RWPE2 (cell line): ENCODE data around the gene PKLR.
"Not testable (repeated sequence)": the region's sequence is repeated elsewhere in the genome, so short reads cannot be mapped to it uniquely, and the experiment has no call there.

Experiments
- ATAC-seq: fragments of 200-7000 bp; cut with Tn5 transposase; 3 replicates; pipeline ENCODE4 v1.9.1; 2021; ENCODE audit warnings: low read depth
- DNase-seq: peaks from one replicate; pipeline ENCODE4 v3.0.0-alpha.2; 2020; ENCODE audit warnings: low spot score
- H3K27ac ChIP-seq: fragments of 450-650 bp; 2 replicates; pipeline ENCODE4 v1.5.1; 2017; ENCODE audit warnings: mild to moderate bottlenecking; ENCODE audit not compliant: poor library complexity, severe bottlenecking
- H3K27me3 ChIP-seq: fragments of 250-450 bp; sonication (Bioruptor Pico); 2 replicates; pipeline ENCODE4 v1.5.1; 2021; ENCODE audit warnings: mild to moderate bottlenecking, moderate library complexity; ENCODE audit not compliant: insufficient read depth, poor library complexity, severe bottlenecking
- H3K36me3 ChIP-seq: fragments of 250-450 bp; sonication (Bioruptor Pico); 2 replicates; pipeline ENCODE4 v1.5.1; 2020; ENCODE audit warnings: low read depth, mild to moderate bottlenecking, moderate library complexity
- H3K4me1 ChIP-seq: fragments of 250-450 bp; sonication (Bioruptor Pico); 2 replicates; pipeline ENCODE4 v1.5.1; 2021; ENCODE audit warnings: mild to moderate bottlenecking, moderate library complexity; ENCODE audit not compliant: insufficient read depth, poor library complexity, severe bottlenecking
- H3K4me3 ChIP-seq: fragments of 250-450 bp; sonication (Bioruptor Pico); 2 replicates; pipeline ENCODE4 v1.5.1; 2021; ENCODE audit warnings: mild to moderate bottlenecking, moderate library complexity; ENCODE audit not compliant: severe bottlenecking
- H3K9me3 ChIP-seq: fragments of 250-450 bp; sonication (Bioruptor Pico); 2 replicates; pipeline ENCODE4 v1.5.1; 2021; ENCODE audit warnings: mild to moderate bottlenecking, moderate library complexity; ENCODE audit not compliant: severe bottlenecking
- CTCF ChIP-seq: fragments of 450-650 bp; IDR thresholded peaks from one replicate; pipeline ENCODE4 v1.5.1; 2017; ENCODE audit warnings: mild to moderate bottlenecking, moderate library complexity; ENCODE audit not compliant: poor library complexity, severe bottlenecking

PKLR gene

DNA sequence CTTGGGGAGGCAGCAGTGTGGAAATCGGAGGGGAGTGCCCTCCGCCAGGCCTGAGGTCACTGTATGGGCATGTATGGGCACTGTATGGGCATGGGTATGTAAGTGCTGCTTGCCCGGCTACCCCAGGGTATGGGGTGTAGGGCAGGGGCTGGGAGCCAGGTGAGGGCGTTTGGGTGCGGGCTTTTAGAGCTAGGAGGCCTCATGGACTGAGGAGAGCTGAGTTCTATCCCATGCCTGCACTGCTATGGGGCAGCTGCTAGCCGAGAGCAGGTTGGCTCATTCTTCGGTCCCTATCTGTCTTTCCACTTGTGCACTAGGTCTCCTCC lies 5.3 kb downstream of the PKLR start:
- H3K4me1 ChIP-seq = no peaks in the 10 kb centered on the region
- peaks cover 7% of the 10 kb centered on the region for H3K27me3 ChIP-seq
- no peak; the same call in 2 of the 3 replicates for ATAC-seq
- no peaks in the 10 kb centered on the region for H3K9me3 ChIP-seq
- H3K4me3 ChIP-seq = no peak overlapping the region
- no peaks in the 10 kb centered on the region for H3K36me3 ChIP-seq
- TF ChIP-seq CTCF = no peak
- DNase-seq = no peak
- no peak overlapping the region for H3K27ac ChIP-seq

GRCh38 chr1:155295183-155295941 lies 5.9 kb downstream of the PKLR start:
- no peaks in the 10 kb centered on the region for H3K9me3 ChIP-seq
- H3K4me1 ChIP-seq = no peaks in the 10 kb centered on the region
- H3K27me3 ChIP-seq = peaks cover 7% of the 10 kb centered on the region
- H3K27ac ChIP-seq = no peak overlapping the region
- no peak; the same call in 2 of the 3 replicates for ATAC-seq
- no peak for TF ChIP-seq CTCF
- H3K36me3 ChIP-seq = no peaks in the 10 kb centered on the region
- DNase-seq = no peak
- no peak overlapping the region for H3K4me3 ChIP-seq

DNA sequence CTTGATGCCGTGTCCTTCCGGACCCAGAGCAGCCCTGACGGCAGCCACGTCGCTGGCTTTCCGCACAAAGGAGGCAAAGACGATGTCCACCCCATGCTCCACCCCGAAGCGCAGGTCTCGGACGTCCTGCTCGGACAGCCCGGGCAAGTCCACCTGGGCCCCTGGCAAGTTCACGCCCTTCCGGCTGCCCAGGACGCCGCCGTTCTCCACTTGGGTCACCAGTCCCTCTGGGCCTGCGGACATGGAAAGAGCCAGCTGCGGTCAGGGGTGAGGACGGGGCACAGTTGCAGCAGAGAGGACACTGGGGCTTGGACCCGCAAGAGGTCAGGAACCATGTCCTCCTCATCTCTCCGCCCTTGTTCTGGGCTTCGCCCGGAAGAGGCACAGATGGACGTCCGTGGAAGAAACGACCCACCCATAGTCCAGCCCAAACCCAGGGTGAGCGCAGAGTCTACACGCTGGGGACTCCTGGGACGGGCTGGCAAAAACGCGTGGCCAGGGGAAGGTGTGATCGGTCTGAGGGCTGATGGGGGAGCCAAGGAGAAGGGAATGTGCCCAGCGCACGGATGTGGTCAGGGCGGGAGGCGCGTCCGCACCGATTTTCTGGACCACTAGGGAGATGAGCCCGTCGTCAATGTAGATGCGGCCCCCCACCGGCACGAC lies 6.6 kb downstream of the PKLR start:
- no peaks in the 10 kb centered on the region for H3K9me3 ChIP-seq
- ATAC-seq = no peak
- no peaks in the 10 kb centered on the region for H3K4me1 ChIP-seq
- no peak for TF ChIP-seq CTCF
- H3K27ac ChIP-seq = no peak overlapping the region
- no peak overlapping the region for H3K4me3 ChIP-seq
- H3K36me3 ChIP-seq = no peaks in the 10 kb centered on the region
- no peak for DNase-seq
- peaks cover 7% of the 10 kb centered on the region for H3K27me3 ChIP-seq

DNA sequence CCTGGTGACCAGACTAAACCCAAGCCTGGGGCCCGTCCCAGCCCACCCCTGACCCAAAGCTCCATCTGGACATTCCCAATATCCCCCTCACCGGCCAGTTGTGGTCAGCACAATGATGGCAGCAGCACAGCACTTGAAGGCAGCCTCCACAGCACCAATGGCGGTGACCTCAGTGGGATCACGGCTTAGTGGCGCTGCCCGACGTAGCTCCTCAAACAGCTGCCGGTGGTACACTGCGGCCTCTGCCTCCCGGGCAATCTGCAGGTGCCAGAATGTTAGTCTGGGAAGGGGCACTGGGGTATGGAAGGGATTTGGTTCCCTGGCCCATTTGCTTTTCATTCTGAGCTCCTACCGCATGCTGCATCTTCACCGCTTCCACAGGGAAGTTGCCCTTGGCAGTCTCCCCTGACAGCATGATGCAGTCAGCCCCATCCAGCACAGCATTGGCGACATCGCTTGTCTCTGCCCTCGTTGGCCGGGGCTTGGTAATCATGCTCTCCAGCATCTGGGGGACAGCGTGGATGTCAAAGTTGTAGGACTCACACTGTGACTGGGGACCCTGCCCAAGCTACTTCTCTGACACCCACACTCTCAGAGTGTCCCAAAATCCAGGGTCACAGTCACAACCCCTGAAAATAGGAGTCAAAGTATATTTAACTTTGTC lies 8.0 kb downstream of the PKLR start:
- ATAC-seq = no peak
- no peak for TF ChIP-seq CTCF

DNA sequence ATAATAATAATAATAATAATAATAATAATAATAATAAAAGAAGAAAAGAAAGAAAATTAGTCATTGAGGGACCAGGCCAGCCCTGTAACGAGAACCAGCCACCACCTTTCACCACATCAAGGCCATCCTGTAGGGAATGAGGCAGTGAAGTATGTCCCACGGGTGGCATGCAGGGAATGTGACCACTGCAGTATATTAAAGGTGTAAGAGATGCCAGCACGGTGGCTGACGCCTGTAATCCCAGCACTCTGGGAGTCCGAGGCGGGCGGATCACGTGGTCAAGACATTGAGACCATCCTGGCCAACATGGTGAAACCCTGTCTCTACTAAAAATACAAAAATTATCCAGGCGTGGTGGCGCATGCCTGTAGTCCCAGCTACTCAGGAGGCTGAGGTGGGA lies 10.2 kb downstream of the PKLR start:
- H3K27me3 ChIP-seq, H3K4me1 ChIP-seq, H3K36me3 ChIP-seq, H3K9me3 ChIP-seq, DNase-seq, H3K4me3 ChIP-seq, ATAC-seq, H3K27ac ChIP-seq: not testable (repeated sequence)

More for the DNA sequence above, 8.0 kb downstream of the PKLR start:
- Histone ChIP-seq H3K4me3 (no peak overlapping the region), H3K36me3 (no peaks in the 10 kb centered on the region), H3K27me3 (peaks cover 7% of the 10 kb centered on the region), H3K4me1 (no peaks in the 10 kb centered on the region), H3K9me3 (no peaks in the 10 kb centered on the region), H3K27ac (no peak overlapping the region)
- no peak for DNase-seq
